Lower lobe of right lung (tissue), 2 donors: ENCODE results near the gene ASIC5. TPM values are rescaled to one million over a fixed set of nuclear protein-coding genes. Genes with fewer than 3 reads are reported as not detected.
"Not testable (repeated sequence)": the region's sequence is repeated elsewhere in the genome, so short reads cannot be mapped to it uniquely, and the experiment has no call there.

Experiments used
- ATAC-seq, 2 donors: fragments of 200-7000 bp; cut with Tn5 transposase; one replicate each; pipeline ENCODE4 v1.9.1; 2020 to 2022; ENCODE audit warnings: mild to moderate bottlenecking in 2 of 2, moderate library complexity in 2 of 2
- DNase-seq: peaks from one replicate; pipeline ENCODE4 v3.0.0-alpha.2; 2020
- H3K27ac ChIP-seq: fragments of 200-600 bp; one replicate; pipeline ENCODE4 v1.8.0; 2022
- H3K27me3 ChIP-seq: fragments of 200-600 bp; one replicate; pipeline ENCODE4 v1.8.0; 2022; ENCODE audit warnings: low read depth
- H3K36me3 ChIP-seq: fragments of 200-600 bp; one replicate; pipeline ENCODE4 v1.8.0; 2022; ENCODE audit warnings: mild to moderate bottlenecking
- H3K4me1 ChIP-seq: fragments of 200-600 bp; one replicate; pipeline ENCODE4 v1.8.0; 2022
- H3K4me3 ChIP-seq: fragments of 200-600 bp; one replicate; pipeline ENCODE4 v1.8.0; 2022; ENCODE audit warnings: mild to moderate bottlenecking
- H3K9me3 ChIP-seq: fragments of 200-600 bp; one replicate; pipeline ENCODE4 v1.8.0; 2022
- intact Hi-C: fragments of 100-400 bp; cut with DNase I; formaldehyde crosslinking; loops from one replicate; pipeline ENCODE4 v1.11.0; 2022
- total RNA-seq: library from RNA; stranded (reverse); fragmentation: NEBNext Ultra II Directional; extraction: Animal tissue kit (Norgen Biotek cat#: 25700); gene quantifications from one replicate; pipeline ENCODE4 v1.2.1, GENCODE V29; 2021
- TF ChIP-seq, protein P1 (sequence below): fragments of 200-600 bp; IDR thresholded peaks from one replicate; pipeline ENCODE4 v1.8.0; 2022; ENCODE audit warnings: antibody characterized with exemption, mild to moderate bottlenecking
- donor health status: DM: no; HTN: yes; CAD: no; lungs with severe emphysema.

Gene ASIC5
- total RNA-seq, 1 donor from 2014 or later: not detected

DNA sequence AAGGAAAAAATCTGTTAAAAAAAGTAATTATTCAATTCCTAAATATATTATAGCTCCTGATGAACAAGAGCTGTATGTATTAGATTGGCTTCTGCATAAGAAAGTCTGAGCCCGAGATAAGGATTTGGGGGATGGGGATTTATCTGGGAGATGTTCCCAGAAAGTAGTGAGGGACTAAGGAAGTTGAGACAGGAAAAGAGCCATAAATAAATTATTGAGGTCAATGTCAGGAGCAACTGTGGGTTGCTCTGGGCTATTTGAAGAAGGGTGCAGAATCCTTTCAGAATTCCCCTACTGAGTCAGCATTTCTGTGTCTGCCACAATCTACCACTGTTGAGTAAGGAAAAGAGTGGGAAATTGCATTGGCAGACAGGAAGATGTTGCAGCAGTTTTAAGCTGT lies 34.3 kb upstream of the ASIC5 start:
- no peak overlapping the region for H3K27ac ChIP-seq
- H3K36me3 ChIP-seq: no peaks in the 10 kb centered on the region
- H3K4me3 ChIP-seq: no peak overlapping the region
- intact Hi-C loops: no loop called here
- H3K4me1 ChIP-seq: no peaks in the 10 kb centered on the region
- no peaks in the 10 kb centered on the region for H3K9me3 ChIP-seq
- TF ChIP-seq, protein P1, sequence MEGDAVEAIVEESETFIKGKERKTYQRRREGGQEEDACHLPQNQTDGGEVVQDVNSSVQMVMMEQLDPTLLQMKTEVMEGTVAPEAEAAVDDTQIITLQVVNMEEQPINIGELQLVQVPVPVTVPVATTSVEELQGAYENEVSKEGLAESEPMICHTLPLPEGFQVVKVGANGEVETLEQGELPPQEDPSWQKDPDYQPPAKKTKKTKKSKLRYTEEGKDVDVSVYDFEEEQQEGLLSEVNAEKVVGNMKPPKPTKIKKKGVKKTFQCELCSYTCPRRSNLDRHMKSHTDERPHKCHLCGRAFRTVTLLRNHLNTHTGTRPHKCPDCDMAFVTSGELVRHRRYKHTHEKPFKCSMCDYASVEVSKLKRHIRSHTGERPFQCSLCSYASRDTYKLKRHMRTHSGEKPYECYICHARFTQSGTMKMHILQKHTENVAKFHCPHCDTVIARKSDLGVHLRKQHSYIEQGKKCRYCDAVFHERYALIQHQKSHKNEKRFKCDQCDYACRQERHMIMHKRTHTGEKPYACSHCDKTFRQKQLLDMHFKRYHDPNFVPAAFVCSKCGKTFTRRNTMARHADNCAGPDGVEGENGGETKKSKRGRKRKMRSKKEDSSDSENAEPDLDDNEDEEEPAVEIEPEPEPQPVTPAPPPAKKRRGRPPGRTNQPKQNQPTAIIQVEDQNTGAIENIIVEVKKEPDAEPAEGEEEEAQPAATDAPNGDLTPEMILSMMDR: no peak
- no peak for ATAC-seq
- no peak for DNase-seq
- H3K27me3 ChIP-seq: no peaks in the 10 kb centered on the region

DNA sequence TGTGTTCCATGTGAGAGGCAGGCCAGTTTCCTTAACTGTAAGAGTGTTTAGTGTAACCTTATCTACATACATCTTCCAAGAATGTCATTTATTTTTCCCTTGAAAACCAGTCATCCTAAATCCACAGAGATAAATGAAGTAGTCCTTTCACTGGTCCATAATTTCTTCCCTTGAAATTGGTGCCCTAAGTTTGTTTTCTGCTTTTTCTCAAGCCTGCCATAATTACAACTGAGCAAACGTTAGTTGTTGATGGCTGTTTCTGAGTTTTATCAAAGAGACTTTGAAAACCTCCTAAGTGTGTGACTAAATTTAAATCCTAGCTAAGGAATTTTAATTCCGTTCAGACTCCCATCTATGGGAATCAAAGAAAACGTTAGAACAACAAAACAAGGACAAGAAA lies 33.8 kb upstream of the ASIC5 start:
- no peak overlapping the region for H3K4me3 ChIP-seq
- H3K4me1 ChIP-seq: no peaks in the 10 kb centered on the region
- DNase-seq: no peak
- H3K27me3 ChIP-seq: no peaks in the 10 kb centered on the region
- ATAC-seq: no peak
- TF ChIP-seq, protein P1: no peak
- intact Hi-C loops: no loop called here
- no peaks in the 10 kb centered on the region for H3K36me3 ChIP-seq
- no peaks in the 10 kb centered on the region for H3K9me3 ChIP-seq
- no peak overlapping the region for H3K27ac ChIP-seq

DNA sequence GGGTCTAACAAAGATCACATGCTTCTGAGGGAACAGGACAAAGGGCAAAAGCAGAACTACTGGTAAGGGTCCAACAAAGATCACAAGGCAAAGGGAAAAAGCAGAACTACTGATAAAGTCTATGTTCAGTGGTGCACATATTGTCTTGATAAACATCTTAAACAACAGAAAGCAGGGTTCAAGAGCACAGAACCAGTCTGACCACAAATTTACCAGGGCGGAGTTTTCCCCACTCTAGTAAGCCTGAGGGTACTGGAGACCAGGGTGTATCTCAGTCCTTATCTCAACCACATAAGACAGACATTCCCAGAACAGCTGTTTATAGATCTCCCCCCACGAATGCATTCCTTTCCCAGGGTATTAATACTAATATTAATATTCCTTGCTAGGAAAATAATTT lies 32.3 kb upstream of the ASIC5 start:
- DNase-seq, H3K4me3 ChIP-seq, H3K27ac ChIP-seq, H3K36me3 ChIP-seq, H3K4me1 ChIP-seq, intact Hi-C loops, H3K27me3 ChIP-seq, H3K9me3 ChIP-seq, ATAC-seq: not testable (repeated sequence)

GRCh38 chr4:155891058-155891457 lies 25.0 kb upstream of the ASIC5 start:
- no peak overlapping the region for H3K4me3 ChIP-seq
- no peaks in the 10 kb centered on the region for H3K27me3 ChIP-seq
- intact Hi-C loops: no loop called here
- TF ChIP-seq, protein P1: no peak
- no peaks in the 10 kb centered on the region for H3K36me3 ChIP-seq
- DNase-seq (no peak), ATAC-seq (no peak)
- H3K4me1 ChIP-seq: no peaks in the 10 kb centered on the region
- H3K27ac ChIP-seq: no peak overlapping the region
- H3K9me3 ChIP-seq: no peaks in the 10 kb centered on the region

GRCh38 chr4:155889946-155890345 lies 23.9 kb upstream of the ASIC5 start:
- ATAC-seq (no peak), DNase-seq (no peak)
- Histone ChIP-seq H3K27me3 (no peaks in the 10 kb centered on the region), H3K4me1 (no peaks in the 10 kb centered on the region), H3K27ac (no peak overlapping the region), H3K9me3 (no peaks in the 10 kb centered on the region), H3K36me3 (no peaks in the 10 kb centered on the region), H3K4me3 (no peak overlapping the region)
- TF ChIP-seq, protein P1: no peak
- intact Hi-C loops: no loop called here

DNA sequence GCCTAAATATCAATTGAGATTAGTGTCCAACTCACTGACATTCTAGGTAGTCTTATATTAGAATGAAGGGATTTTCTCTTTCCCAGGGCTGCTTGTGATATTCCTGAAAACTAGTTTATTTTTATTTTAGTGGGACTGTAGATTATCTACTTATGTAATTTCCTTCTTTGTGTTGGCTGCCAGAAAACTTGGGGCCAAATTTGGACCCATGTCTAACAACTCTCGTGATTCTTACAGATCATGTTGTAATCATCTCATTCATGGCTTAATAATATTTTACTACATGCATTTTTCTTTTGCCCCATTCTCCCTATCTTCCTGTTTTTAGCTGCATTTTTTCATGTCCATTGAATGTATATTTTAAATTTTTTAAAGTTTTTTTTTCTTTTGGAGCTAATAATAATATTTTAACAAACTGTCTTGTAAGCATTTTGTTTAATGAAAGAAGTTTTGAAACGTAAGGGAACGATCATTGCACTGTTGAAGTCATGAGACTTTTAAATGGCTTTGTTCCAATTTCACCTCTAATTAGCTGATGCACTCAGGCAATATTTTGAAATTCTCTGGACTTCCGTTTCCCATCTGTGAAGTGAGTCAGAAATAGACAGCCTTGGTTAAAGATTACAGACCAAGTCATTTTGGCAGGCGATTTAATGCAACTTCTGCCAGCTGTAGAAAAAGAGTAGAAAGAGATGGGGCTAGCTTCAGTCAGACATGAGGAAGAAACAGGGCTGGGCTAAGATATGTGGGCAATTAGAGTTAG lies 23.1 kb upstream of the ASIC5 start:
- ATAC-seq (peak; percentile 62 to 83), DNase-seq (no peak)
- TF ChIP-seq, protein P1: no peak
- H3K9me3 ChIP-seq: no peaks in the 10 kb centered on the region
- no peaks in the 10 kb centered on the region for H3K27me3 ChIP-seq
- no peaks in the 10 kb centered on the region for H3K4me1 ChIP-seq
- H3K4me3 ChIP-seq: no peak overlapping the region
- H3K27ac ChIP-seq: no peak overlapping the region
- H3K36me3 ChIP-seq: no peaks in the 10 kb centered on the region
- intact Hi-C loops: no loop called here
